DMS79 treated with DMSO at 0.1 percent for 48 hours (cell line): ENCODE data around the gene SLC22A1.
"Not testable (repeated sequence)": the region's sequence is repeated elsewhere in the genome, so short reads cannot be mapped to it uniquely, and the experiment has no call there.

Experiments
- DNase-seq: peaks from one replicate; lab custom pipeline; 2025; lab: John Stamatoyannopoulos, UW

SLC22A1 gene

GRCh38 chr6:160124007-160124406 lies 2.4 kb downstream of the SLC22A1 start:
- no peak for DNase-seq

DNA sequence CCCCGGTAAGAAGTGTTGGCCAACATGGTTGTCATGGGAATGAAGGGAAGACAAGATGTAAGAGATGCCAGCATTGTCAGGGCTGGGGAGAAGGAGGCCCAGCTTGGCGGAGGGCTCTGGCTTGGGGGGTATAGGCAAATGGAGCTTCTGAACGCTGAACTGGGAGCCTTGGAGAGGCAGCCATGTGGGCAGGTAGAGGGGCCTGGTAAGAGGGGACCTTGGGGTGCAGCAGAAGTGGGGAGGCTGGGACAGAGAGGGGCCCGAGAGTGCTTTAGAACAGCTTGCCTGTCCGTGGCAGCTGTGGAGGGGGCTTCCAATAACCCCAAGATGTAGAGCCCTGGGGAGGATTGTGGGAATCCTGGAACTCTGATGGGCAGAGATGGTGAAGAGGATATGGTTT lies 3.0 kb downstream of the SLC22A1 start:
- DNase-seq: no peak

DNA sequence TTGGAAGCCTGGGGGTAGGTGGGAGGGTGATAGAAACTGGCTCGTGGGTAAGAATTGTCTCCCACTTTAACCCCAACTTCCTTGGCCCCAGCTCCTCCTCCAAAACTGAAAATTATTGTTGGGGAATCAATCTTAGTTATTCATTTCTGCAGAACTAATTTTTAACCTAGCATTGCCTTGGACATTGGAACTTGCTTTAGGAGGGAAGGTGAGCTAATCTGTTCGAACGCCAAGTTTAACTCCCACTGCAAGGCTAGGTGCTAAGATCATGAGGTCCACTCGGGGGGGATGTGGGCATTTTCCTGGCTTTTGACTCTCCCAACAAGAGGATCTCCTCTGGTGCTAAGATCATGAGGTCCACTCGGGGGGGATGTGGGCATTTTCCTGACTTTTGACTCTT lies 3.5 kb downstream of the SLC22A1 start:
- not testable (repeated sequence) for DNase-seq

DNA sequence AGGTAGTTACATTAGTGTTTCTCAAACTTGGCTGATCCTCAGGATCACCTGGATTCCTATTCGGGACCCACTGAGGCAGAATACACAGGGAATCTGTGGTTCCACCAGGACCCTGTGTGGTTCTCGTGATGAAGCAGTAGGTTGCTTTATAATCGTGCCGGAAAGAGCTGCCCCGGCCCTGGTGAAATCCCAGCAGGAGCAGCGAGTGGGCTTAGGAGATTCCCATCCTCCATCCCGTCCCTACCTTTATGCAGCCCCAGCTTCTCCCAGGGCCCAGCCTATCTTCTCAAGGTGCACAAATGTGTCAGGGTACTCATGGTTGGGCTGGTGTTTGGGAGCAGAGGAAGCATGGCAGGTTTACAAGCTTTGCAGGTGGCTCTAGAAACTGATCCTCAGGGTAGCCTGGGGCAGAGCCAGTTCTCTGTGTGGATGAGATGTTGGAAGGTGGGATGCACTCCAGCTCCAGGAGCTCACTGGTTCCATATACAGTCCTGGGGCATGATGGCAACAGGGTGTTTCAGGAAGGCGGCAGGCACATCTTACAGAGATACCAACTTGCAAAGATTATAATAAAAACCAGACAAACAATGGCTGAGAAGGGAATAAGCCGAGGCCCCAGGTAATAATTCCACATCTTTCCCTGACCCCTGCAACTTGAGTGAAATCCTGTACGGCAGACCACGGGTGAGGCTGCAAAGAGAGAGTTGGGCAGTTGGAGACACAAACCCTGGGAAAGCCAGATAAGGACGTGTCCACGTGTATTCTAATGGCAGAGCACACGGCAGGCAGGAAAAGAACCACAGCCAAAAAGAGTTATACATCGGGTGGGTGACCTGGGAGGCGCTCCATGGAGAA lies 5.9 kb downstream of the SLC22A1 start:
- no peak for DNase-seq

DNA sequence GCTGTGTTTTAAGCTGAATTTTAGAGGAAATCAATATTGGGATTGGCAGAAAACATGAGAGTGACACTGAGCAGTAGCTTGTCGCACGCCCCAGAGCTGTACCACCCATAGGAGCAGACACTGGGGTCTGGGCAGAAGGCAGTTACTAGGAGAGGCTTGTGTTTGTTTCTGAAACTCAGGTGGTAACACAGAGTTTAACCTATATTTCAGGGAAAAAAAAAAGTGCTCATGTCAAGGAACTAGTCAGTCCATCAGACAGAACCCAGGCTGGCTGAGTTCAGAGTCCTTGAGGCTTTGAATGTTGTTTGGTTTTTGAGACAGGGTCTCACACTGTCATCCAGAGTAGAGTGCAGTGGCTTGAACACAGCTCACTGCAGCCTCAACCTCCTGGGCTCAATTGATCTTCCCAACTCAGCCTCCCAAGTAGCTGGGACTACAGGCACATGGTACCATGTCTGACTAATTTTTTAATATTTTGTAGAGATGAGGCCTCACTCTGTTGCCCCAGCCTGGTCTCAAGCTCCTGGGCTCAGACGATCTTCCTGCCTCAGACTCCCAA lies 6.6 kb downstream of the SLC22A1 start:
- DNase-seq: no peak

DNA sequence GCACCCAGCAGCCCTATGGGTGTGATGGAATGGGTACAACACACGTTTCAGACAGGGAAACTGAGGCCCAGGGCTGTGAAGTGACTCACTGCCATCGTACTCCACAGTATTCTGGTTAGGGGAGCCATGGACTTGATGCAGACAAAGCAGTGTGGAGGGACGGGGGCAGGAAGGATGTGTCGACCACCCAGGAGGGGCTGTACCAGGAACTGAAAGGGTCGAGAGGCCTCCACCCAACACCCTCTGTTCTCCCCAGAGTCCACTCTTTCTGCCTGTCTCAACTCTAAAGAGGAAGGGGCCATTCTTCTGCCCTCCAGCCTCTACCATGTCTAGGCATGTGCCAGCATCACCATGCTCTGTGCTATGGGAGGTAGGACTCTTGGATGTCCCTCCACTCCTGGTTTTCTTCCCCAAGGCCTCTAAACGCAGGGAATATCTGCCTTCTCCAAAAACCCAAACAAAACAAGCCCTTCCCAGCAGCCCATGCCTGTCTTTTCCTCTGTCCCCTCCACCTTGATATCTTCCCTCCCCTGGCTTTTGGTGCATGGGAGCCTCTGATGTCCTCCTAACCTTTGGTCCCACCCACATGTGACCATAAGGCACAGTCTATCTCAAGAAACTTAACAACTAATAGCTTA lies 7.4 kb downstream of the SLC22A1 start:
- no peak for DNase-seq

GRCh38 chr6:160129881-160130615 lies 8.4 kb downstream of the SLC22A1 start:
- no peak for DNase-seq

GRCh38 chr6:160130729-160131484 lies 9.3 kb downstream of the SLC22A1 start:
- no peak for DNase-seq

- no peak for DNase-seq
Observed at GRCh38 chr6:160131636-160132296, 10.2 kb downstream of the SLC22A1 start.

DNA sequence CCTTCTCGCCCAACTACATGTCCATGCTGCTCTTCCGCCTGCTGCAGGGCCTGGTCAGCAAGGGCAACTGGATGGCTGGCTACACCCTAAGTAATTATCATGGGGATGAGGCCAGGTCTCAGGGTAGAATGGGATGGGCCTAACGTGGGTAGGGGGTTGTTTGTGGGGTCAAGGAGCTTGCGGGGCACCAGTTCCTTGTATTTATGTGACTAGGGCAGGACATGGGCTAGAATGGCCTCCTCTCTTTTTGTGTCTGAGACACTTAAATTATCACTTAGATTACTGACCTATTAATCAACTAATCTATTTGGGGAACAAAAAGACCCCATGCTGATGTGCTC lies 10.7 kb downstream of the SLC22A1 start:
- DNase-seq: no peak

- DNase-seq: no peak
Observed at GRCh38 chr6:160132776-160133338, 11.2 kb downstream of the SLC22A1 start.

DNA sequence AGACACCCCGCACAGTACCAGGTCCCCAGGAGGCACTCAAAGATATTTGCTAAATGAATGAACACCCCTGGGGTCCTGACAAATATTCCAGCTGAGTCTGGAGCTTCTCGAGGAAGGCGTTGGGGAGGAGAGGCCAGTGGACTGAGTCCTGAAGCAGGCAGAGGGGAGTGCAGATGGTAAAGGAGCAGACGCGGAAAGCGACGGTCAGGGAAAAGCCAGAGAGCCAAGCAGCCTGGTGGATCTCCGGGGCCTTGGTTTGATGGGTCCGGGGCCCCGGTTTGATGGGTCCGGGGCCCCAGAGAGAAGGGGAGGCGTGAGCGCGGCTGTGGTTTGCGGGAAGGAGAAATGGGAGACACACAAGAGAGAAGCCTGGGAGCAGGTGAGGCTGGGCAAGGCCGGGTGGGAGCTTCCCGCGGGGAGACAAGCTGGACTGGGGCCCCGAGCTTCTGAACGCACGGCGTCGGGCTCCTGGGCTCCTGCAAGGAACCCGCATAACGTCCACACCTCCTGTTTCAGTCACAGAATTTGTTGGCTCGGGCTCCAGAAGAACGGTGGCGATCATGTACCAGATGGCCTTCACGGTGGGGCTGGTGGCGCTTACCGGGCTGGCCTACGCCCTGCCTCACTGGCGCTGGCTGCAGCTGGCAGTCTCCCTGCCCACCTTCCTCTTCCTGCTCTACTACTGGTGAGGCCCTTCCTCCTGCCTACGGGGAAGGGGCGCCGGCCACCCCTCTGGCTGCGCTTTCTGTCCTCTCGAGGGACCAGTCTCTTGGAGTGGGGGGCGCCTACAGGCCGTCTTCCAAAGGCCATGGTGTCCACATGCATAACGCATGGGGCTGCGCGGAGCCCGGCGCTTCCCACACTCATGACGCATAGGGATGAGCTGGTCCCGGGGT lies 12.1 kb downstream of the SLC22A1 start:
- DNase-seq: no peak

DNA sequence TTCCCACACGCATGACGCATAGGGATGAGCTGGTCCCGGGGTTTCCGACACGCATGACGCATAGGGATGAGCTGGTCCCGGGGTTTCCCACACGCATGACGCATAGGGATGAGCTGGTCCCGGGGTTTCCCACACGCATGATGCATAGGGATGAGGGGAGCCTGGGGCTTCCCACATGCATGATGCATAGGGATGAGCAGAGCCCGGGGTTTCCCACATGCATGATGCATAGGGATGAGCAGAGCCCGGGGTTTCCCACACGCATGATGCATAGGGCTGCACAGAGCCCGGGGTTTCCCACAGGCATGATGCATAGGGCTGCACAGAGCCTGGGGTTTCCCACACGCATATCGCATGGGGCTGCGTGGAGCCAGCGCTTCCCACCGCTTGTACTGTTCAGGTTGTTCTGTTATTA lies 12.7 kb downstream of the SLC22A1 start:
- not testable (repeated sequence) for DNase-seq

DNA sequence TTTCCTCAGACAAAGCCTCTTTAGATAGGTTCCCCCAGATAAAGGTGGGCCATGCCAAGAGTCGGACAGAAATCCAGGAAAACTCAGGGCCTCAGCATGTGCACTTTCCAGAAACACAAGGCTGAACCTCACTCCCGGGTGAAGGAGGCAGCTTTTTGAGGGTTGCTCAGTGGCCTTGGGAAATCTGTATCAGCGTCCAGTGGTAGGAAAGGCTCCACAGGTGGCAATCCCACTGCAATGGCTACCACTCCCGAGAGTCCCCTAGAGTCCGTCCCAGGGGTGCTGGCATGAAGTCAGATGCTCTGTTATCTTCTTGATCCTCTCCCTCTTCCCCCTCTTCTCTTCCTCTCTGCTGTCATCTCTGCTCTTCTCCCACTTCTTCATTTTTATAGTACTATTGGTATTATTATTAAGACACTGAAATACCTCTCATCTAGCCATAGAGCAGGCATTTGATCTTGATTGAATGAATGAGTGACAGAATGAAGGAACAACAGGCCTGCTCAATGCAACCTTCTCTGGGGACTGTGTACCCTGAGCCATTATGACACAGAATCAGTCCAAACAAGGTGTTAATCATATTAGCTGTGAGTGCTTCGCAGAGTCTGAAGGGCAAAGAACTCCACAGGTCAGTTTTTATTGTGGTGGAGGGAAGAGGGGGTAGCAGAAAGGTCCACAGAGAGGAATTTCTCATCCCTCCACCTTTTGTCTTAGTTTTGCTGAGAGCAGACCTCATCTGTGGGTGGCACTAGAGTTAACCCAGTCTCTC lies 13.3 kb downstream of the SLC22A1 start:
- DNase-seq: no peak

DNA sequence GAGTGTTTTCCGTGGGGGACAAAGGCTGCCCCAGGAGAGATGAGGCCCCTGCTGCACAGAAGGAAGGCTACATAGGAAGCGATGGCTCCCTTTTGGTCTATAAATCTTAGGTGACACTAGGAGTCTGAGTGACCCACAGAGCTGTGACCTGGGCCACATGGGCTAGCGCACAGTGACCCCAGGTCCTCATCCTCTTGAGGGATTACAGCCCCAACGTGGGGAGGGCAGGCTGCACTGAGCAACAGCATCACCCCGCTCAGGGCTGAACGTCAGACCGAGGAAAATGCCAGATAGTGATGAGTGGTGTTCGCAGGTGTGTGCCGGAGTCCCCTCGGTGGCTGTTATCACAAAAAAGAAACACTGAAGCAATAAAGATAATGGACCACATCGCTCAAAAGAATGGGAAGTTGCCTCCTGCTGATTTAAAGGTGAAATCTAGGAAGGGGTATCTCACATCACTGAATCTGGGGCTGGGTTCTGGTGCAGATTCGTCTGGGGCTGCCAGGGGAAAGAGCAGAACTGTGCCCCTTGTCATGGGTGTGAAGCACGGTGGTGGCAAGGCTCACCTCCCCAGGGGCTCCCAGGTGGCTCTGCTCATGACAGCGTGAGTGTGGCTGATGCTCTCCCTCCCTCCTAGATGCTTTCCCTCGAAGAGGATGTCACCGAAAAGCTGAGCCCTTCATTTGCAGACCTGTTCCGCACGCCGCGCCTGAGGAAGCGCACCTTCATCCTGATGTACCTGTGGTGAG lies 14.5 kb downstream of the SLC22A1 start:
- no peak for DNase-seq

- DNase-seq: no peak
Observed at GRCh38 chr6:160137130-160137988, 15.7 kb downstream of the SLC22A1 start.
